A549 (cell line): ENCODE results near the gene LHFPL5. TPM values are rescaled to one million over a fixed set of nuclear protein-coding genes. Genes with fewer than 3 reads are reported as not detected.
A peak's percentile ranks its signal among the peaks of the same experiment; 100 is the strongest.

Source experiments
- ATAC-seq, 2 experiments: fragments of 200-7000 bp in 1 of 2; fragments of >200 bp in 1 of 2; cut with Nextera tagmentation in 1 of 2; cut with Tn5 transposase in 1 of 2; 3 replicates each; pipeline versions ENCODE4 v1.8.0 to v1.9.1; 2018 to 2020; ENCODE audit warnings: mild to moderate bottlenecking in 1 of 2, moderate library complexity in 1 of 2
- CTCF ChIA-PET: fragments of 300-600 bp; sonication (Branson Sonifier 250); formaldehyde crosslinking; extraction: SDS; loops from one replicate; lab custom pipeline; 2021; ENCODE audit warnings: antibody characterized with exemption, inconsistent platforms; lab: Yijun Ruan, JAX
- POLR2A ChIA-PET: fragments of 350-600 bp; formaldehyde crosslinking; extraction: SDS; loops from one replicate; lab custom pipeline; 2021; ENCODE audit warnings: antibody characterized with exemption, inconsistent platforms; lab: Yijun Ruan, JAX
- DNase-seq, 2 experiments: peaks; one replicate each; pipeline versions ENCODE4 v3.0.0 to v3.0.0-alpha.2; 2011 to 2016; ENCODE audit warnings: low read depth in 1 of 2, low spot score in 1 of 2
- FAIRE-seq: peaks from 2 replicates; lab custom pipeline; 2011; peaks lifted over from hg19 to GRCh38; lab: Jason Lieb, UNC
- H3K27ac ChIP-seq, 2 experiments: fragments of >200 bp; sonication (Bioruptor Twin); formaldehyde crosslinking; 3 replicates each; pipeline ENCODE4 v1.5.1; 2016 to 2017
- H3K4me1 ChIP-seq: fragments of >200 bp; sonication (Bioruptor Twin); formaldehyde crosslinking; 3 replicates; pipeline ENCODE4 v1.6.1; 2016
- H3K4me2 ChIP-seq: fragments of >200 bp; sonication (Bioruptor Twin); formaldehyde crosslinking; 3 replicates; pipeline ENCODE4 v1.6.1; 2016
- H3K4me3 ChIP-seq: fragments of >200 bp; sonication (Bioruptor Twin); formaldehyde crosslinking; 3 replicates; pipeline ENCODE4 v1.5.1; 2016
- H3K9me3 ChIP-seq: fragments of >200 bp; sonication (Bioruptor Twin); formaldehyde crosslinking; 3 replicates; pipeline ENCODE4 v1.6.1; 2016
- BHLHE40 ChIP-seq: IDR thresholded peaks from 2 replicates; pipeline ENCODE4 v1.6.1; 2012; ENCODE audit warnings: low read depth, low read length, inconsistent platforms
- CBX8 ChIP-seq: fragments of 200-600 bp; sonication (generic); IDR thresholded peaks from 2 replicates; pipeline ENCODE4 v1.6.1; 2016
- CEBPB ChIP-seq, 2 experiments: fragments of >200 bp in 1 of 2; sonication (Bioruptor Twin) in 1 of 2; formaldehyde crosslinking in 1 of 2; IDR thresholded peaks; 2 replicates each; pipeline ENCODE4 v1.6.1; 2012 to 2016
- CHD2 ChIP-seq: fragments of 150-350 bp; IDR thresholded peaks from 2 replicates; pipeline ENCODE4 v1.6.1; 2014; ENCODE audit warnings: low read length; ENCODE audit not compliant: partially characterized antibody
- CTCF ChIP-seq: fragments of >200 bp; sonication (Bioruptor Twin); formaldehyde crosslinking; IDR thresholded peaks from 3 replicates; pipeline ENCODE4 v1.5.1; 2016
- E2F6 ChIP-seq: IDR thresholded peaks from 2 replicates; pipeline ENCODE4 v1.6.1; 2012; ENCODE audit warnings: low read depth, borderline replicate concordance
- EHF ChIP-seq: fragments of 250-450 bp; sonication (Bioruptor Pico); IDR thresholded peaks from 2 replicates; pipeline ENCODE4 v1.5.0; 2020; ENCODE audit warnings: mild to moderate bottlenecking
- ELK1 ChIP-seq: fragments of 150-350 bp; IDR thresholded peaks from 2 replicates; pipeline ENCODE4 v1.6.1; 2014; ENCODE audit warnings: low read depth, mild to moderate bottlenecking, low read length
- HEYL ChIP-seq: fragments of 250-450 bp; sonication (Bioruptor Pico); IDR thresholded peaks from 2 replicates; pipeline ENCODE4 v1.8.0; 2021; ENCODE audit warnings: mild to moderate bottlenecking, moderate library complexity
- HOXA7 ChIP-seq: fragments of 250-450 bp; sonication (Bioruptor Pico); IDR thresholded peaks from 2 replicates; pipeline ENCODE4 v1.5.0; 2020; ENCODE audit warnings: mild to moderate bottlenecking, moderate library complexity
- JUNB ChIP-seq: fragments of >200 bp; sonication (Bioruptor Twin); formaldehyde crosslinking; IDR thresholded peaks from 2 replicates; pipeline ENCODE4 v1.6.1; 2016
- KDM5A ChIP-seq: fragments of 200-600 bp; sonication (generic); IDR thresholded peaks from 2 replicates; pipeline ENCODE4 v1.6.1; 2016; ENCODE audit warnings: antibody characterized with exemption, mild to moderate bottlenecking
- MAFK ChIP-seq: fragments of 450-650 bp; IDR thresholded peaks from 2 replicates; pipeline ENCODE4 v1.6.1; 2014; ENCODE audit not compliant: partially characterized antibody
- MYC ChIP-seq: IDR thresholded peaks from 2 replicates; pipeline ENCODE4 v1.6.1; 2012; ENCODE audit warnings: mild to moderate bottlenecking, inconsistent platforms, low read length, improper control_type of control experiment, borderline replicate concordance
- NR3C1 ChIP-seq: fragments of >200 bp; sonication (Bioruptor Twin); formaldehyde crosslinking; IDR thresholded peaks from 3 replicates; pipeline ENCODE4 v1.6.1; 2017
- RARB ChIP-seq: fragments of 250-450 bp; sonication (Bioruptor Pico); IDR thresholded peaks from 2 replicates; pipeline ENCODE4 v1.8.0; 2021; ENCODE audit warnings: mild to moderate bottlenecking, moderate library complexity
- REST ChIP-seq: fragments of 200-600 bp; sonication (generic); IDR thresholded peaks from 2 replicates; pipeline ENCODE4 v1.6.1; 2016; ENCODE audit warnings: antibody characterized with exemption, mild to moderate bottlenecking, moderate library complexity
- RFX5 ChIP-seq: fragments of 450-650 bp; IDR thresholded peaks from 2 replicates; pipeline ENCODE4 v1.7.1; 2014; ENCODE audit warnings: antibody characterized with exemption, mild to moderate bottlenecking, moderate library complexity
- RNF2 ChIP-seq: fragments of 200-600 bp; sonication (generic); IDR thresholded peaks from 2 replicates; pipeline ENCODE4 v1.6.1; 2016; ENCODE audit warnings: low read depth, mild to moderate bottlenecking, antibody characterized with exemption, moderate library complexity, borderline replicate concordance
- ZNF302 ChIP-seq: fragments of 250-450 bp; sonication (Bioruptor Pico); IDR thresholded peaks from 2 replicates; pipeline ENCODE4 v1.9.0; 2021; ENCODE audit warnings: inconsistent platforms, mild to moderate bottlenecking, moderate library complexity
- WGBS: methylation state at CpG from one replicate; pipeline ENCODE4 v1.1.6; 2017; ENCODE audit errors: missing lambda C conversion rate; 5-methylcytosine and 5-hydroxymethylcytosine counted together
- polyA plus RNA-seq, 4 experiments: library from polyadenylated mRNA; depleted of rRNA in 3 of 4; stranded (reverse); fragments of >200 nt; fragmentation: RNase III in 1 of 4; extraction: RNeasy Plus Mini Kit Qiagen cat#74134 plus additional on column Dnase treatment in 1 of 4; gene quantifications; 2 replicates in 3 of 4; 3 replicates in 1 of 4; pipeline ENCODE4 v1.2.3, GENCODE V29; 2011 to 2017

Gene LHFPL5
- polyA plus RNA-seq, 2 of the 4 experiments (the other 2 are of a cell fraction) = 0.06 to 0.17 TPM

GRCh38 chr6:35788423-35788982, 16.6 kb upstream of the LHFPL5 start:
- H3K4me1 ChIP-seq = no peaks in the 10 kb centered on the region
- TF ChIP-seq HEYL (CRISPR knock-in tag) = no peak
- TF ChIP-seq JUNB = no peak
- TF ChIP-seq MAFK = no peak
- no peak for TF ChIP-seq ELK1
- TF ChIP-seq RARB (CRISPR knock-in tag) = no peak
- no peak for TF ChIP-seq HOXA7 (CRISPR knock-in tag)
- no peak overlapping the region for H3K4me3 ChIP-seq
- 29% methylated on average over 4 of the region's 4 CpGs for WGBS
- POLR2A ChIA-PET = no interaction called here
- H3K4me2 ChIP-seq = no peak overlapping the region
- no peak for DNase-seq
- peaks cover 3% of the 10 kb centered on the region; the same call in 1 of the 3 replicates for H3K9me3 ChIP-seq
- no peak for FAIRE-seq
- ATAC-seq = 0 out of 6 replicates have a peak, but pooled peaks of 1 of the 2 experiments have one; percentile 27
- CTCF ChIA-PET = interaction anchor here (1.4 kb wide), 1 partner anchor 306 kb away, joined by 3 read pairs; no protein-coding TSS in a partner anchor
- no peak overlapping the region for H3K27ac ChIP-seq

GRCh38 chr6:35790683-35791082, 14.5 kb upstream of the LHFPL5 start:
- Histone ChIP-seq H3K4me2 (no peak overlapping the region), H3K4me3 (no peak overlapping the region), H3K9me3 (peaks cover 3% of the 10 kb centered on the region; the same call in 1 of the 3 replicates), H3K4me1 (no peaks in the 10 kb centered on the region), H3K27ac (no peak overlapping the region)
- CTCF ChIA-PET = interaction anchor here (0.5 kb wide), 1 partner anchor 70 kb away, joined by 3 read pairs; no protein-coding TSS in a partner anchor
- ATAC-seq (no peak), FAIRE-seq (no peak), DNase-seq (no peak)
- POLR2A ChIA-PET = no interaction called here
- no peak for TF ChIP-seq ZNF302
- peak; percentile 32 to 59; a peak in 2 of 4 replicates for TF ChIP-seq CEBPB (IDR thresholded peaks at IDR 0.05)
- TF ChIP-seq CTCF = no peak
- TF ChIP-seq CBX8 = no peak
- 45% methylated on average over 5 of the region's 5 CpGs for WGBS

GRCh38 chr6:35794536-35795452, 10.4 kb upstream of the LHFPL5 start:
- TF ChIP-seq RFX5 (no peak), NR3C1 (no peak), KDM5A (no peak)
- DNase-seq (peak in 1 of 2 experiments; percentile 18), ATAC-seq (no peak; a peak in 1 of 6 replicates), FAIRE-seq (no peak)
- Histone ChIP-seq H3K4me1 (no peaks in the 10 kb centered on the region), H3K4me3 (no peak overlapping the region), H3K4me2 (no peak overlapping the region), H3K9me3 (peaks cover 3% of the 10 kb centered on the region; the same call in 1 of the 3 replicates), H3K27ac (no peak overlapping the region)
- WGBS = 79% methylated on average over 17 of the region's 17 CpGs
- POLR2A ChIA-PET = no interaction called here
- CTCF ChIA-PET = interaction anchor here (0.9 to 1.0 kb wide), 2 partner anchors 21 to 59 kb away, joined by 3 read pairs; no protein-coding TSS in a partner anchor

- ChIA-PET CTCF (interaction anchor here (0.9 kb wide), 1 partner anchor 22 kb away, joined by 3 read pairs; no protein-coding TSS in a partner anchor), POLR2A (no interaction called here)
- TF ChIP-seq E2F6 = no peak
- no peak for TF ChIP-seq CHD2
- TF ChIP-seq BHLHE40 = no peak
- no peak for TF ChIP-seq MYC
- no peak for TF ChIP-seq EHF
- TF ChIP-seq REST = no peak
- TF ChIP-seq RNF2 = no peak
- no peak for TF ChIP-seq MAFK
Observed at GRCh38 chr6:35795453-35796071, 9.6 kb upstream of the LHFPL5 start.

More at GRCh38 chr6:35795453-35796071, 9.6 kb upstream of the LHFPL5 start:
- Histone ChIP-seq H3K27ac (no peak overlapping the region), H3K9me3 (peaks cover 3% of the 10 kb centered on the region; the same call in 1 of the 3 replicates), H3K4me1 (no peaks in the 10 kb centered on the region), H3K4me3 (no peak overlapping the region), H3K4me2 (no peak overlapping the region)
- ATAC-seq = no peak
- WGBS = 79% methylated on average over 10 of the region's 11 CpGs
- FAIRE-seq = no peak
- no peak for DNase-seq
